NCI-H2196 (cell line): ENCODE data around the gene TESPA1.
"Not testable (repeated sequence)": the region's sequence is repeated elsewhere in the genome, so short reads cannot be mapped to it uniquely, and the experiment has no call there.

Source experiments
- DNase-seq: peaks from one replicate; lab custom pipeline; 2025; ENCODE audit not compliant: unreplicated experiment; lab: John Stamatoyannopoulos, UW

Gene TESPA1

GRCh38 chr12:54949073-54949711, 35.4 kb downstream of the TESPA1 start:
- DNase-seq, result no peak

- no peak for DNase-seq
These were observed 36.4 kb downstream of the TESPA1 start for GRCh38 chr12:54948171-54948570.

GRCh38 chr12:54945082-54945481, 39.5 kb downstream of the TESPA1 start:
- no peak for DNase-seq

- not testable (repeated sequence) for DNase-seq
These were observed 41.3 kb downstream of the TESPA1 start for GRCh38 chr12:54943292-54943691.

- no peak for DNase-seq
These were observed 42.9 kb downstream of the TESPA1 start for GRCh38 chr12:54941659-54942058.

- DNase-seq, result no peak
These were observed 43.7 kb downstream of the TESPA1 start for GRCh38 chr12:54940727-54941315.

GRCh38 chr12:54937929-54938328, 46.6 kb downstream of the TESPA1 start:
- no peak for DNase-seq

- no peak for DNase-seq
These were observed 47.2 kb downstream of the TESPA1 start for GRCh38 chr12:54937376-54937775.

- no peak for DNase-seq
These were observed 47.8 kb downstream of the TESPA1 start for GRCh38 chr12:54936736-54937135.

GRCh38 chr12:54935235-54935951, 49.2 kb downstream of the TESPA1 start:
- no peak for DNase-seq

GRCh38 chr12:54934419-54934818, 50.1 kb downstream of the TESPA1 start:
- DNase-seq, result no peak

- no peak for DNase-seq
These were observed 51.2 kb downstream of the TESPA1 start for GRCh38 chr12:54933376-54933775.

- no peak for DNase-seq
These were observed 51.9 kb downstream of the TESPA1 start for GRCh38 chr12:54932691-54933090.

- DNase-seq, result no peak
These were observed 52.5 kb downstream of the TESPA1 start for GRCh38 chr12:54932038-54932437.

- DNase-seq, result no peak
These were observed 54.6 kb downstream of the TESPA1 start for GRCh38 chr12:54929998-54930397.

- DNase-seq, result no peak
These were observed 58.3 kb downstream of the TESPA1 start for GRCh38 chr12:54926246-54926645.

- no peak for DNase-seq
These were observed 59.4 kb downstream of the TESPA1 start for GRCh38 chr12:54924972-54925707.

GRCh38 chr12:54917001-54917488, 67.5 kb downstream of the TESPA1 start:
- DNase-seq, result no peak
